Measurements from ENCODE around the gene ZNF292.
"Not testable (repeated sequence)": the region's sequence is repeated elsewhere in the genome, so short reads cannot be mapped to it uniquely, and the experiment has no call there.

The ZNF292 gene

DNA sequence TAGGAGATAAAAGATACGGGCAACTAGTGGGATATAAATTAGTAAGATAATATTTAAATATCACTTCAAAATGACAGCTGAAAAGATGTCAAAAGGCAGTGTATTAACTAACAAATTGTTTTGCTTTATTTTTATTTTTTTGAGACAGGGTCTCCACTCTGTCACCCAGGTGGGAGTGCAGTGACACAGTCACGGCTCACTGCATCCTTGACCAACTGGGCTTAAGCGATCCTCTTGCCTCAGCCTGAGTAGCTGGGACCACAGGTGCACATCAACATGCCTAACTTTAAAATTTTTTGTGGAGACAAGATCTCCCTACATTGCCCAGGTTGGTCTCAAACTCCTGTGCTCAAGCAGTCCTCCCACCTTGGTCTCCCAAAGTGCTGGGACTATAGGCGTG is 5.9 kb downstream of the ZNF292 start:
- DNase-seq (ENCODE audit: low read depth, low spot score): no peak

DNA sequence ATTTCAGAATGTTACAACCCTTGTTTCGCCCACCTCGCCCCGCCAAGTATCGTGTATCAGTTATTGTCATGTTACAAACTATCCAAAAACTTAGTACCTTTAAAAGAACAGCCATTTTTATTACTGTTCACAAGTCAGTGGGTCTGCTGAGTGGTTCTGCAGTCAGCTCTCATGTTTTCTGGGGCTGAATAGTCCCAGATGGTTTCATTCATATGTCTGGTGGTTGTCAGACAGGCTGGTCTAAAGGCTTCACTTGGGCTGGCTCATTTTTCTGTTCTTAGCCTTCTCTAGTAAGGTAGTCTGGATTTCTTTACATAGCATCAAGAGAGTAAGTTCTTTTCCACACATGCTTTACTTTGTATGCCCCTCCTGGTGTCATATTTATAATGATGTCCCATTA is 8.6 kb downstream of the ZNF292 start:
- no peak for DNase-seq (ENCODE audit: low read depth, low spot score)

DNA sequence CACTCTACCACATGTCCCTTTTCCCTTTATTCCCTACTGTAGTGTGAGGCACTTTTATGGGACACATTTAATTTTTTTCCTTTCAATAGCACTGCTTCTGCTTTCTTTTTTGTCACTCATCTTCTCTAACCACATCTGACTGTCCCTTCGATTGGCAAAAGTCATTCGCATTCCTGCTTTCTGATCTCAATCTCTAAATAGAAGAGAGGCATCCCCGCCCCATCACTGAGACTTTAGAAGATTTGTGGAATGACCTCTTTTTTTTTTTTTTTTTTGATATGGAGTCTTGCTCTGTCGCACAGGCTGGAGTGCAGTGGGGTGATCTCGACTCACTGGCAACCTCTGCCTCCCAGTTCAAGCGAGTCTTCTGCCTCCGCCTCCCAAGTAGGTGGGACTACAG is 9.1 kb downstream of the ZNF292 start:
- DNase-seq (ENCODE audit: low read depth, low spot score): no peak

DNA sequence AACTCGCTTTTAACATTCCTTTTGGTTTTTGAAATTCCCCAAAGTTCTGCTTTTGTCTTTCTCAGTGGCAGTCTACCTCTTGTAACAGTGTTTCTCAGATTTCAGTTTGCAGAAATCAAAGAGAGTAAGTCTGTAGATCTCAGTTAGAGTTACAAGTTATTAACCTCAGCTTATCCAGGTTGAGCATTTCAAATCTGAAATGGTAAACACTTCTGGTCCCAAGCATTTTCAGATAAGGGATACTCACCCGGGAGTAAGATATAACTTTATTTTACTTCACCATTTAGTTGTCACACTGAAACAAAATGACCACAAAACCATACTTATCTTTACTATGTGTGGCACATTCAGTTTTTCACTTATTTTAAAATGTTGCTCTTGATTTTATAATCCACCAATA is 9.8 kb downstream of the ZNF292 start:
- DNase-seq (ENCODE audit: low read depth, low spot score): no peak

DNA sequence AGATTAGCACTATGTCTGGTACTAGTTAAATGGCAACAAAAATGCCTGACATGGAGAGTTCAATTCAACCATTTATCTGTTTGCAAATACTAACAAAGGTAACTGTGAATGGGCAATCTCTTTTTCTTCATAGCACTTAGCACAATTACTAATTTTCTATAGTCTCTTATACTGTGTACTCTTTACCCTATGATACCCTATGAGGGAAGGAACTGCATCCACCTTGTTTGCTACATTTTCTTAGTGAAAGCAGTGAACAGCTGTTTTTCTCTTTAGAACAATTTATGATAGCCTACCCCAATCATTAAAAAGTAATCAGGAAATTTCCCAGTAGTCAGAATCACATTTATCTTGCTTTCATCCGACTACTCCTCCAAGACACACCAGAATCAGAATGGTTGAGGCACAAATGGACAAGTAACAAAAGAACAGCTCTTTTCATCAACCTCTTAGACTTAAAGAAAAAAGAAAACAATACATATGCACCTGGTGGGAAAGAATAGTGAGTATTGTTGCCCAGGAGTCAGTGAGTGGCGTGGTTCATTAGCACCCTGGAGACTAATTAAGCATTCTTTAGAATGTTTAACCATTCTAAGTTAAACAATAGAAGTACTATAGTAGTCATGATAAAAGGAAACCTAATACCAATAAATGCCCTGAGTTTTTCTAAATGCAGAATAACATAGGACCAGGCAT is 16.7 kb downstream of the ZNF292 start:
- no peak for DNase-seq (ENCODE audit: low read depth, low spot score)

DNA sequence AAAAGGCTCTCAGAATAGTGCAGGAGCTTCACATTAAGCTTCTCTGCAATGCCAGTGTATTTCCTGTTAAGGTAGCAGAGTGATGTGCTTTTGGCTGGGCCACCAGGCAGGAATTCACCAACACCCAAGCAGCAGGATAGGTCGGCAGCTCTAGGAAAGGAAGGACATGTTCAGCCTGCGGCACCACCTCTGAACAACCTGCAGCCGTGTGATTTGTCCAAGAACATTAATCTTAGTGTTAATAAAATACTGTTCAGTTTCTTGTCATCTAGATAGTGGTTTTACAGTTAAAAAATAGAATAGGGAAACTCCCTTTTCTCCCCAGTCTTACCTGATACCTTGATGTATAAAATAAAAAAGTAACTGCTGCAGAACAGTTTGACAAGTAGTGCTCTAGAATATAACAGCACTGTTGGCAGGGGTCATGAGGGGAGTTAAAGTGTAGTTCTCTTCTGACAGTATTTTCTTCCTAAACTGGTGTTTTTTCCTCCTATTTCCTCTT is 18.8 kb downstream of the ZNF292 start:
- DNase-seq (ENCODE audit: low read depth, low spot score): no peak

DNA sequence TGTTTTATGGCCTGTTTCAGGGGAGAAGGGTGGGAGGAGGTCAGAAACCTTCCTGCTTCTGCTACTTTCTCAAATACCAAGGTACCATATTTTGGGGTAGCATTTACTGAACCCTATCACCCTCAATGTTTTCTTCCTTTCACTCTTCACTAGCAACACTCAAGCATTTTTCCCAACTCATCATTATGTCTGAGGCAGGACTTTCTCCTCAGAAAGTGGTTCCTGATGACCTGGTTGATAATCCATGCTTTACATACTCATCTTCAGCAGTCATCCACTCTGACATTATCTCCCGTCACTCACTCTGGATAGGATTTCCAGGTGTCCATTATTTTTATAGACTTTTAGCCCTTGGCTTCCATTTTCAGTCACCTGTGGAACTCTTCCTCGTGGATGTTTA is 21.1 kb downstream of the ZNF292 start:
- no peak for DNase-seq (ENCODE audit: low read depth, low spot score)

DNA sequence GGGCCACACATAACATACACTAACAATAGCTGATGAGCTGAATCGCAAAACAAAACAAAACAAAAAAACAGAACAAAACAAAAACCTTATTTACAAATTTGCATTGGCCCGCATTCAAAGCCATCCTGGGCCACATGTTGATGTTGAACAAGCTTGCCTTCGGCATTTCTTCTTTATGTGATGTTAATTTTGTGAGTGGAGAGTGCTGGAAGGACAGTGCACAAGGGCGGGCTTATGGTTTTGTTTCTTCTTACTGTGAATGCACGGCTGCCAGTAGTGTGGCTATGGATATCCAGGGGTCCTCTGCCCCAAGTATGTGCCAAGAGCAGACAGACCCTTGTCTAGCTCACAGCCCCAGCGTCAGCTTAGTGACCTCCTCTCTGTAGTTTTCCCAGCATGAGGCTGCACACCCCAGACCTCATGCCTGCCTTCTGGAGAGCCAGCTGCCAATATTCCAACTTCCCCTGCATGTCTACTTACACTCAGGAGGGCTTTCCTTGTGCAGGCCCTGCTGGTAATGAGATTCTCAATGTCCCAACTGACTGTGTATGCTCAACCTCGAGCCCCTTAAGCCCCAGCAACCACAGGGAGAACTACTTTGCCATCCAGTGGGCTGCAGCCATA is 24.9 kb downstream of the ZNF292 start:
- no peak for DNase-seq (ENCODE audit: low read depth, low spot score)

DNA sequence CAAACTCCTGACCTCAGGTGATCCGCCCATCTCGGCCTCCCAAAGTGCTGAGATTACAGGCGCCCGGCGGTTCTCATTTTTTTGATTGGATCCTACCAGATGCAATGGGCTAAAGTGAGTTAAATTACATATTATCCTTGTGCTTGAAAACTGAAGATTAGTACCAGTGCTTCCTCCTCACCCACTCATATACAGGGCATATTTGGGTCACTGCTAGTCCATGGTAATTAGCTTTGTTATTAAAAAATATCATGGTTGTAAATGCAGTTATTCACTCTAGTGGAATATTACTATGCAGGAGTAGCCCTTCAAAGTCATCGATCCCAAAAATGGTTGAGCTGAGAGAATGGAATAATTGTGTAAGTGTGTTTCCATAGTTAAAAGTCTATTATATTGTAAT is 26.5 kb downstream of the ZNF292 start:
- DNase-seq (ENCODE audit: low read depth, low spot score): no peak

DNA sequence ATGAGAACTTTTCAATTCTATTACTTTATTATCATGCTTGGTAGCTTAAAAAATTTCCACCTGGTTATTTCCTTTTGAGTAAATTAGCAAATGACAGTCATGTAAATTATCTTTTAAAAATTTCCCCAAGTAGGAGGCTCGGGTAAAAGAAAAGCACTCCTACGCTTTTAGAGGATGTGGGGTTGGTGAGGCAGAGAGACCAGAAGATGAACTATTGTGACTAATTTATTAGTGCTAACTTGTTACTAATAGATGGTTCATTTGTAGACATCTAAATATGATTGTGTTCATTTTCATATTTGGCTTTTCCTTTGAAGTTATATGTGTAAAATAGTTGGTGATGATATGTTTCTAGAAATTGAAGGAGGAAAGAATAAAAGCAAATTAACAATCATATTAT is 27.0 kb downstream of the ZNF292 start:
- no peak for DNase-seq (ENCODE audit: low read depth, low spot score)

DNA sequence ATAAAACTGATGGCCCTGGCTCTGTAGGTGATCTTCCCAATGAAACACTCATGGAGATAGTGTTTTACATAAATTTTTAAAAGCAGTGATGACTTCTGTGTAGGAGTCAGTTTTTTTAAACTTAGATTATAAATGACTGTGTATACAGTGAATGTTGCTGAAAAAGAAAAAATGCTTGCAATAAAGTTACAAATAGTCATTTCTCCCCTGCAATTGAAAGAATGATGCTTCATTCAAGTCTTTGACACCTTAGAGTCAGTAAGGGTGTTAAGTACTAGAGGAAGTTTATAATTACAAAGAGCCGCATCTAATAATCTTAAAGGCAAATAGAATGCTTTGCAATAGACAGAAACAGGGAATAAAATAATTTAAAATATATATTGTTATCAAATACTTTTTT is 27.6 kb downstream of the ZNF292 start:
- DNase-seq (ENCODE audit: low read depth, low spot score): no peak

DNA sequence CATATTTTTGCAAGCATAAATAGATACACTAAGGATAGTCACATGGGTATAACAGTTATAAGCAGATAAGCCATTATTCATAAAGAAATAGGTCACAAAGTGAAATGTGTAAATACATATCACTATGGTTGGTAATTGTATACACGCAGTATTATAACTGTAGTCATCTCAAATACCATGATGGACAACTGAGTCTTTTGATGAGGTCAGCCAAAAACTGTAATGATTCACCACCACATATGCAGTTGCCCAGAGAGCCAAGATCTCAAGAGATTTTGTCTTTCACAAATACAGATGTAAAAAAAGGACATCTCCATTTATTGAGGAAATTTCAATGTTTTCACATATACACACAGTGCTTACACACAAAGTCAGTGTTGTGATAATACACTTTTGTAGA is 28.3 kb downstream of the ZNF292 start:
- DNase-seq (ENCODE audit: low read depth, low spot score): no peak

DNA sequence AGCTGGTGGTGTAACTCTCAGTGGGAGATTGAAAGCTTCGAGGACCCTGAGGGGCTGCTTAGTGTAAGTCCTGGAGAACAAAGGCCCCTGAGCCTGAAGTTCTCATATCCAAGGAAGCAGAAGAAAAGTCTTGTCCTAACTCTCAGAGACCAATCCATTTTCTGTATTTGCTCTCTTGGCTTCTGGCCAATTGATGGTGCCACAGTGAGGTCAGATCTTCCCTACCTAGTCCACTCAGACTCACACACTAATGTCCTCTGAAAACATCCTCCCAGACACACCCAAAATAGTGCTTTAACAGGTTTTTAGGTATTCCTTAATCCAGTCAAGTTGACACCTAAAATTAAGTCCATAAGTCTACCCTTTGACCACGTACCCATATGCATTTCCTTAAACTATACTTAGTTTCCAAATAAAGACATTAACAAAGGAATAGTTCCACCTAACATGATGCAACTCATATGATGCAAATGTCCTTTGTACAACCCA is 29.4 kb downstream of the ZNF292 start:
- no peak for DNase-seq (ENCODE audit: low read depth, low spot score)

DNA sequence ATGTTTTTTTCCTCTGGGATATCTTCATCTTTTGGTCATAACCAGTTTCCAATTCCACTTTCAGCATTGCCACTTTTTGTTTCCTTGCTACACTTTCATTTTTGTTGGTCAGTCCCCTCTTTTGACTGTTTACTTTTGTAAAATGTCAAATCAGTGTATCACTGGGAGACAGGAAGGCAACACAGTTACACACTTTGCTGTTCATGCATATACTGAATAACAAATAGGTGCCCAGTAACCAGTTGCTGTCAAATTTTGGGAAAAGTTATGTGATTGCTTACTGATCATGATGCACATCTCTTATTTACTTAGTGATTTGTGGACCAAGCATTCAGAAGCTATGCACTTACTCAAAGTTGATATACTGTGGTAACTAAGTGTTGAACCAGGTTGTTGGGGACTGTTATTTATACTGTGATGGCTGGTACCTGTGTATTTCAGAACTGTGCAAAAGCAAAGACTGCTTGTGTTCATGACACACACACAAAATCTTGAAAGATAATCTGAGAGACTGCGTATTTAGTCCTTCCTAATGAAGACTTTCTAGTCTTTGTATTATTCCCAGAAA is 41.0 kb downstream of the ZNF292 start:
- DNase-seq (ENCODE audit: low read depth, low spot score): no peak

DNA sequence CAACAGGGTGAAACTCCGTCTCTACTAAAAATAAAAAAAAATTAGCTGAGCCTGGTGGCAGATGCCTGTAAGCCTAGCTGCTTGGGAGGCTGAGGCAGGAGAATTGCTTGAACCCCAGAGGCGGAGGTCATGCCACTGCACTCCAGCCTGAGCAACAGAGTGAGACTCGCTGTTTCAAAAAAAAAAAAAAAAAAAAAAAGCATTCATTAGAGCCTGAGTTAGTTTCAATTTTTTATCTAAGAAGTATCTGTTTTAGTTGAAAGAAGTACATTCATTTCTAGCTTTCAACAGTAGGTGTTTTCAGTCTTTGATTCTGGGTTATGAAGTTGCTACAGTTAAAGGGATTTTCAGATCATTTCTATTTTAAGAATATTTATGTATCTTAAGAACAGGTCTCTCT is 42.2 kb downstream of the ZNF292 start:
- no peak for DNase-seq (ENCODE audit: low read depth, low spot score)

DNA sequence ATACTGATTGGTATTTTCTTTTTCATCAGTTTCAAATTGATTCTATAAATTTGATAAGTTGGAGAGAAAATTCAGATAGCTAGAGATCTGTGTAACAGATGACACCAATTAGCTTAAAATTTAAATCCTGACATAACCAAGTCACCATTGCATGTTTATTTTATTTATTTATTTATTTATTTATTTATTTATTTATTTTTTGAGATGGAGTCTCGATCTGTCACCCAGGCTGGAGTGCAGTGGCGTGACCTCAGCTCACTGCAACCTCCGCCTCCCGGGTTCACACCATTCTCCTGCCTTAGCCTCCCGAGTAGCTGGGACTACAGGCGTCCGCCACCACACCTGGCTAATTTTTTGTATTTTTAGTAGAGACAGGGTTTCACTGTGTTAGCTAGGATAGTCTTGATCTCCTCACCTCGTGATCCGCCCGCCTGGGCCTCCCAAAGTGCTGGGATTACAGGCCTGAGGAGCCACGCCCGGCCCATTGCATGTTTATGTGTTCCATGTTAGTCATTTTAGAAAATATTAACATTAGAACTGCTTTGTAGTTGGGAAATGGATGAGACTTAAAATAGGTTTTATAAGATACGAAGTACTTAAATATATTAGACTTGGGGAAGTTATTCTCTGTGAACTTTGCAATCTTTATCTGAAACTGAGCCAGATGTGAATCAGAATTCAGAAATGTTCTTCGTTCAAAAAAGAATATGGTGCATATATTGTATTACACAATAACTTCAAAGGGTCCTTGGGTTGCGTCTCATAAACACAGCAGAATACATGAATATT is 42.9 kb downstream of the ZNF292 start:
- DNase-seq (ENCODE audit: low read depth, low spot score): not testable (repeated sequence)

DNA sequence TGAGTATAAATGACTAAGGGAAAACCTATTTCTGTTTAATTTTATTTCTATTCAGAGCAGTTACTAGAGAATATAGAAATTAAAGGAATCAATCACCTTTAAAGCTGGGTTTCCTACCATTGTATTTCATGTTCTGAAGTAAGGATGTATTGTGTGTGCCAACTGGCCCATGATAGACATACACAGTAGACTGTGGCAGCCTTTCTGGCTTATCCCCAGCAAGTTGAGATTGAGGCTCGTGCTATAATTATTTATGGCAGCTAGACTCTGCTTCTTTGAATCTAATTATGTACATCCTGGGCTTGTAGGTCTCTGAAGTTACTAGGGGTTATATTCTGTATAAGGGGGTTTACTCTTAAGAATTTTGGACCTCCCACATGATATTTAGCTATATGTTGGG is 44.4 kb downstream of the ZNF292 start:
- no peak for DNase-seq (ENCODE audit: low read depth, low spot score)

DNA sequence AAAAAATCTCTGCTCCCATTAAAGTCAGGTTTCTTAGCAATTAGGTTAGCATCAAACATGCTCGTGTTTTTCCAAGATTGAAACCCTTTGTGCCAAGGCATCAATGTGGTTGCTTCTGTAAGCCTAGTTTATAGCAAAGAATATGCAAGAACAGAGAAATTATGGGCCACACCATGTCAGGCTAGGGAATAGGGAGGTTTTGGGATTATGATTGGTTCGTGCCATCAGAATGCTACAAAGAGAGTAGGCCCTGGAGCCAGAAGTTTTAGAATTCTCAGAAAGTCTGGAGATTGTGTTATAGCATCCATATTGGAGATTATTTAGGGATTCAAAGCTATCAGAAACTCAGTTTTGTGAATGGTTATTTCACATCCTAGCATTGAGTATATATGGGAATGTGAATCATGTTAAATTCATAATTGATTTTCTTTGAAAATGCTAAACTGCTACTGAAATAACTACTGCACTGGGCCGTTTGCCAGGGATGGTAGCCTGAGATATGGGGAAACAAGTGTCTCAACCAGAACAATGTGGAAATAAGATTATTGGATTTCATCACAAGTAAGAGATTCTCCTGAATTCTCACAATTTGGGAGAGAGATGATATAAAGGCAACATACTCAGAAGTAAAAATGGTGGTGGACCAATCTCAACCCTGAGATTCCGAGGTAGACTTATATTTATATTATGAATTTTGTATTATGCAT is 45.3 kb downstream of the ZNF292 start:
- no peak for DNase-seq (ENCODE audit: low read depth, low spot score)

DNA sequence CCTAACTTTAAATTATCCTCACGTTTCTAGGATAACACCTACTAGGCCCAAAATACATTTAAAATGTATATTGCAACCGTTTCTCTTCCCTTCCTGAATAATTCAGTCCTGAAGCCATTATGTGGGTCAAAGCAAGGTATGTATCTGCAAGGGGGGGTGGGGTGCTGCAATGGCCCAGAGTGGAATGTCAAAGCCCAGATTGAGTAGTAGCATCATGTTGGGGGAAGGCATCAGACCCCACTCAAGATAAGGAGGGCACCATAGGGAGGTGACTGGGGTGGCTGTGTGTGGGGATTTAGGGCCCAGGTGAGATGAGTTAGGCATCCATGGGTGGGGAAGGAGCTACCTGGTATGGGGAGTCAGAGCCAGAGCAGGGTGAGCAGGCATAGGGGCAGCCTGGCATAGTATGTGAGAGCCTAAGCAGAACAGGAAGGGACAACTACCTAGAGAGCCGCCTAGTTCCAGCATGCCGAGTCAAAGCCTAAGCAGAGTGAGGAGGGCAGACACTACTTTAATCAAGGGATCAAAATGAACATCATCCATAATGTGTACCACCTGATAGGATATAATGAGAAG is 48.2 kb downstream of the ZNF292 start:
- DNase-seq (ENCODE audit: low read depth, low spot score): no peak

DNA sequence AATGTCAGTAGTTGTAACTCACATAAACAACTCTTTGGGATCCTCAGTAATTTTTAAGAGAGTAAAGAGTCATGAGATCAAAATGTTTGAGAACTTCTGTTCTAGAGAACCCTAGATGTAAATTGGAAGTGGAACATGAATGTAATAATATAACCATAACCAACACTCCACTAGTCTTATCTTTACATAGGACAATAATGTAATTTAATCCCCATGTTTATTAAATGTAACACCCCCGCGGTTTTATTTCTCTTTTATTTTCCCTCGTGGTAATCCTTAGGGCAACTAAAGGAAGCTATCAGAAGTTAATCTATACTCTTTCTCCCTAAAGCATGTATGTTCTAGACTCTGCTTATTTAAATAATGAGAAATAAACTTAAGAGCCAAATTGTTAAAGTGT is 54.4 kb downstream of the ZNF292 start:
- no peak for DNase-seq (ENCODE audit: low read depth, low spot score)

DNA sequence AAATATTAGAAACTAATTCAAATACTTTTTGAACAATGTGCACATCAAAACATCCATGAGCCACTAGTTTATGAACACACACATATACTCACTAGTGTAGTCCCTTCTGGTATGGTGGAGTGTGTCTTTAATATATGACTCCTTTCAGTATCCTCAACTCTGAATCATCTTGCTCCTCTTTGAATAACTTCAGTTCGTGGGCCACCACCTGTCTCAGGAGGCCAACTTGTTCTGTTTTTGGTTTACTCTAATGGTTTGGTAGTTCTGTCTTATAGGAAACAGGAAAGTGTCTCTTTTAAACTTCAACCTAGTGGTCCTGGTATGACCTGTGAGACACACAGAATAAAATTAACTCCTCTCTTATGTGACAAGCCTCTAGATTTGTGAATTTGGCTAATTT is 55.6 kb downstream of the ZNF292 start:
- no peak for DNase-seq (ENCODE audit: low read depth, low spot score)
